Stimulated activated naive CD8-positive, alpha-beta T cell treated with anti-CD3 and anti-CD28 coated beads, Interleukin-15, amount 100 ng/mL, for 72 hours (primary cell): ENCODE results near the gene LTV1.

Experiments used
- ATAC-seq: fragments of 150-1000 bp; cut with Tn5 transposase; 2 replicates; pipeline ENCODE4 v1.10.0; 2021; ENCODE audit warnings: mild to moderate bottlenecking, moderate library complexity
- DNase-seq, 2 donors: peaks; one replicate each; pipeline ENCODE4 v3.0.0; 2021 to 2022
- H3K27ac Mint-ChIP-seq, 2 donors: one replicate each; pipeline ENCODE4 v1.8.0; 2022; ENCODE audit warnings: mild to moderate bottlenecking in 2 of 2, mixed read lengths in 2 of 2, moderate library complexity in 2 of 2
- H3K27me3 Mint-ChIP-seq: one replicate; pipeline ENCODE4 v1.8.0; 2022; ENCODE audit warnings: mixed read lengths
- H3K4me1 Mint-ChIP-seq: one replicate; pipeline ENCODE4 v1.8.0; 2022; ENCODE audit warnings: mild to moderate bottlenecking, mixed read lengths
- H3K4me3 Mint-ChIP-seq, 2 donors: one replicate each; pipeline ENCODE4 v1.8.0; 2022; ENCODE audit warnings: mild to moderate bottlenecking in 2 of 2, mixed read lengths in 2 of 2, moderate library complexity in 1 of 2
- H3K9me3 Mint-ChIP-seq, 2 donors: one replicate each; pipeline ENCODE4 v1.8.0; 2022; ENCODE audit warnings: mixed read lengths in 2 of 2

Gene LTV1

GRCh38 chr6:143900358-143900757 lies 57.2 kb downstream of the LTV1 start:
- H3K4me1 Mint-ChIP-seq, result no peaks in the 10 kb centered on the region
- no peaks in the 10 kb centered on the region for H3K27me3 Mint-ChIP-seq
- ATAC-seq (no peak), DNase-seq (no peak)
- H3K9me3 Mint-ChIP-seq, result peaks cover 0 to 5% of the 10 kb centered on the region in 2 donors
- H3K4me3 Mint-ChIP-seq, result no peak overlapping the region
- no peak overlapping the region for H3K27ac Mint-ChIP-seq

GRCh38 chr6:143901885-143902750 lies 59.0 kb downstream of the LTV1 start:
- H3K4me1 Mint-ChIP-seq, result no peaks in the 10 kb centered on the region
- H3K4me3 Mint-ChIP-seq, result no peak overlapping the region
- no peak overlapping the region for H3K27ac Mint-ChIP-seq
- H3K27me3 Mint-ChIP-seq, result no peaks in the 10 kb centered on the region
- H3K9me3 Mint-ChIP-seq, result peaks cover 0 to 14% of the 10 kb centered on the region in 2 donors
- no peak for DNase-seq
- ATAC-seq, result peak; percentile 74

GRCh38 chr6:143902827-143903226 lies 59.7 kb downstream of the LTV1 start:
- H3K4me3 Mint-ChIP-seq, result no peak overlapping the region

GRCh38 chr6:143911028-143911427 lies 67.9 kb downstream of the LTV1 start:
- ATAC-seq, result no peak
- no peak overlapping the region for H3K4me3 Mint-ChIP-seq
- DNase-seq, result no peak
- H3K27me3 Mint-ChIP-seq, result no peaks in the 10 kb centered on the region
- no peak overlapping the region for H3K27ac Mint-ChIP-seq
- no peaks in the 10 kb centered on the region for H3K4me1 Mint-ChIP-seq
- peaks cover 28 to 53% of the 10 kb centered on the region in 2 donors for H3K9me3 Mint-ChIP-seq

More at GRCh38 chr6:143902827-143903226, 59.7 kb downstream of the LTV1 start:
- no peak for DNase-seq
- ATAC-seq, result no peak
- no peaks in the 10 kb centered on the region for H3K4me1 Mint-ChIP-seq
- no peaks in the 10 kb centered on the region for H3K27me3 Mint-ChIP-seq
- no peak overlapping the region for H3K27ac Mint-ChIP-seq
- peaks cover 0 to 14% of the 10 kb centered on the region in 2 donors for H3K9me3 Mint-ChIP-seq

GRCh38 chr6:143912671-143913070 lies 69.5 kb downstream of the LTV1 start:
- no peaks in the 10 kb centered on the region for H3K4me1 Mint-ChIP-seq
- H3K27ac Mint-ChIP-seq, result no peak overlapping the region
- no peak overlapping the region for H3K4me3 Mint-ChIP-seq
- H3K9me3 Mint-ChIP-seq, result peaks cover 34 to 61% of the 10 kb centered on the region in 2 donors
- no peaks in the 10 kb centered on the region for H3K27me3 Mint-ChIP-seq
- no peak for ATAC-seq
- no peak for DNase-seq
